GM04504 (cell line): ENCODE results near the gene TCAP.
"Not testable (repeated sequence)": the region's sequence is repeated elsewhere in the genome, so short reads cannot be mapped to it uniquely, and the experiment has no call there.

ENCODE experiments used
- DNase-seq: peaks from one replicate; pipeline ENCODE4 v3.0.0-alpha.2; 2012; ENCODE audit warnings: low read depth

Gene TCAP

DNA sequence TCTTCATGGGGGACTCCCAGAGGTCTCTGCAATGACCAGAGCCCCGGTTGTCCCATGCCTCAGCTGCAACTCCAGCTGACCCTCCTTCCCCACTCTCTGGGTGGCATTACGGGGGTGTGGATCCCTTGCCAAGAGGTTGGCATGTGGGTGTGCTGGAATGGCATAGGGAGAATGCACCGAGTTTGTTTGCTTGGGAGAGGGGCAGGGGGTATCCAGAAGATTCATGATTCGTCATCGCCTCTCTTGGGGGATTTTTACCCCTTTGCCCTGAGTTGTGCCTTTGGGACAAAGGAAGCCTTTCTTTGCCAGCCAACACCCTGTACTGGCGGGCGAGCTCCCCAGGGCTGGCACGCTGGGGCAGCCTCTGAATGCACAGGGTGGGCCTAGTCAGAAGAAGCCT, 41.2 kb downstream of the TCAP start:
- no peak for DNase-seq

DNA sequence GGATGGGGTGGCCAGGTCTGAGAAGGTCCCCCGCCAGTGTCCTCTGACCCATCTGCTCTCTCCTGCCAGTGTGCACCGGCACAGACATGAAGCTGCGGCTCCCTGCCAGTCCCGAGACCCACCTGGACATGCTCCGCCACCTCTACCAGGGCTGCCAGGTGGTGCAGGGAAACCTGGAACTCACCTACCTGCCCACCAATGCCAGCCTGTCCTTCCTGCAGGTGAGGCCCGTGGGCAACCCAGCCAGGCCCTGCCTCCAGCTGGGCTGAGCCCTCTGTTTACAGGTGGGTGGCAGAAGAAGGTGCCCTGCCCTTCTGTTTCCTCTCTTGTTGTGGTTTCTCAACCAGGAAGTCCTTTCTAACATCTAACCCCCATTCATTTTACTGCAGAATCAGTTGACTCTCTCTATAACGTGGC, 41.8 kb downstream of the TCAP start:
- DNase-seq = no peak

GRCh38 chr17:39709319-39709997, 44.3 kb downstream of the TCAP start:
- DNase-seq = no peak

DNA sequence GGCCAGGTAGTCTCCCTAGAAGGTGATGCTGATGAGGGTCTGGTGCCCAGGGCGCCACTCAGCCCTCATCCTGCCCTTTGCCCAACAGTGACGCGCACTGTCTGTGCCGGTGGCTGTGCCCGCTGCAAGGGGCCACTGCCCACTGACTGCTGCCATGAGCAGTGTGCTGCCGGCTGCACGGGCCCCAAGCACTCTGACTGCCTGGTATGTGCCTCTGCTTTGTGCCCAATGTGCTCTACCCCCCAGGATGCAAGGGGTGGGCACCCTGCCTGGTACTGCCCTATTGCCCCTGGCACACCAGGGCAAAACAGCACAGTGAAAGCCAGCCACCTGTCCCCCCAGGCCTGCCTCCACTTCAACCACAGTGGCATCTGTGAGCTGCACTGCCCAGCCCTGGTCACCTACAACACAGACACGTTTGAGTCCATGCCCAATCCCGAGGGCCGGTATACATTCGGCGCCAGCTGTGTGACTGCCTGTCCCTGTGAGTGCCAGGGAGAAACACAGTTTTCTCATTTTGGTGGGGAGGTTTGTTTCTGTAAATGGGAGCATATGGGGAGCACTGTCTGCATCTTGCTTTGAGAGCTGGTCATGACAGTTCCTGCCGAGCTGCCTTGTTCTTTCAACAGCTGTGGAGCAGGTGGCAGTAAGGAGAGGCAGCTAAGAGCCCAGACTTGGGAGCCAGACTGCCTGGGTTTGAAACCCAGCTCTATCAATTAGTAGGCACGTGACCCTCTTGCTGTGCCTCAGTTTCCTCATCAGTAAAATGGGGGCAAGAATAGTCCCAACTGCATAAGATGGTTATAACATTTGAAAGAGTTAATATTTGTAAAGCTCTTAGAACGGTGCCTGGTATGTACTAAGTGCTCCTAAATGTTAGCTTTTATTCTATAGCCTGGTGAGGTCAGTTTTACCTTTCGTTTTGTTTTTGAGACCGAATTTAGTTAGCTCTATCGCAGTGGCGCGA, 45.1 kb downstream of the TCAP start:
- no peak for DNase-seq

- not testable (repeated sequence) for DNase-seq
These were observed 45.9 kb downstream of the TCAP start for GRCh38 chr17:39711071-39711470.

GRCh38 chr17:39711851-39712250, 46.7 kb downstream of the TCAP start:
- DNase-seq = no peak

DNA sequence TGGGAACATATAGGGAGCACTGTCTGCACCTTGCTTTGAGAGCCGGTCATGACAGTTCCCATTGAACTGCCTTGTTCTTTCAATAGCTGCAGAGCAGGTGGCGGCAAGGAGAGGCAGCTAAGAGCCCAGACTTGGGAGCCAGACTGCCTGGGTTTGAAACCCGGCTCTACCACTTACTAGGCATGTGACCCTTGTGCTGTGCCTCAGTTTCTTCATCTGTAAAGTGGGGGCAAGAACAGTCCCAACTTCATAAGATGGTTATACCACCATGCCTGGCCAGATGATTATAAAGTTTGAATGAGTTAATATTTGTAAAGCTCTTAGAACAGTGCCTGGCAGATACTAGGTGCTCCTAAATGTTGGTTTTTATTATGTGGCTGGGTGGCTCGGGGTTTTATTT, 49.1 kb downstream of the TCAP start:
- no peak for DNase-seq

DNA sequence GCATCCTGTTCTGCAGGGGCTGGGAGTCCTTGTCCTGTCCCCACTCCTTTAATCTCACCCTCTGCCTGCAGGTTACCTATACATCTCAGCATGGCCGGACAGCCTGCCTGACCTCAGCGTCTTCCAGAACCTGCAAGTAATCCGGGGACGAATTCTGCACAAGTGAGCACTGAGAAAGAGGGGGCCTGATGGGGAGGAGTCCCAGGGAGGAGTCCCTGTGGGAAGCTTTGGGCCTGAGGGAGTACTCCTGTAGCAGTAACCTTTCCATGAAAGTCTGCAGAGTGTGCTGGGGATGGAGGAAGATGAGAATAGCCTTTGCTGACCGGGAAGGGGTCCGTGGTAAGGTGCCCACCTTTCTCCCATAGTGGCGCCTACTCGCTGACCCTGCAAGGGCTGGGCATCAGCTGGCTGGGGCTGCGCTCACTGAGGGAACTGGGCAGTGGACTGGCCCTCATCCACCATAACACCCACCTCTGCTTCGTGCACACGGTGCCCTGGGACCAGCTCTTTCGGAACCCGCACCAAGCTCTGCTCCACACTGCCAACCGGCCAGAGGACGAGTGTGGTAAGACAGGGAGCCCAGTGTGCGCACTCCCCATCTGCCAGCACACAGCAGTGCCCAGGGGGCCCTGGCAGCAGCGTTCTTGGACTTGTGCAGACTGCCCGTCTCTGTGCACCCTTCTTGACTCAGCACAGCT, 50.4 kb downstream of the TCAP start:
- DNase-seq = no peak
